Smooth muscle cell (in vitro differentiated cells): ENCODE results near the gene ZNF578. TPM values are rescaled to one million over a fixed set of nuclear protein-coding genes. Genes with fewer than 3 reads are reported as not detected.

Source experiments
- DNase-seq: peaks from one replicate; lab custom pipeline; 2025; ENCODE audit not compliant: unreplicated experiment; lab: John Stamatoyannopoulos, UW
- H2AFZ ChIP-seq: fragments of 200-600 bp; sonication (generic); 2 replicates; pipeline ENCODE4 v1.6.0; 2016; ENCODE audit warnings: antibody characterized with exemption, low read depth, mild to moderate bottlenecking
- H3F3A ChIP-seq: fragments of 200-600 bp; sonication (generic); 2 replicates; pipeline ENCODE4 v1.6.0; 2017; ENCODE audit warnings: antibody characterized with exemption, low read depth
- H3K27ac ChIP-seq: fragments of 200-600 bp; sonication (generic); 2 replicates; pipeline ENCODE4 v1.5.1; 2016; ENCODE audit warnings: low read depth, mild to moderate bottlenecking
- H3K27me3 ChIP-seq: fragments of 200-600 bp; sonication (generic); 2 replicates; pipeline ENCODE4 v1.6.1; 2016; ENCODE audit warnings: low read depth, mild to moderate bottlenecking
- H3K36me3 ChIP-seq: fragments of 200-600 bp; sonication (generic); 2 replicates; pipeline ENCODE4 v1.5.1; 2016; ENCODE audit warnings: low read depth
- H3K4me1 ChIP-seq: fragments of 200-600 bp; sonication (generic); 2 replicates; pipeline ENCODE4 v1.5.1; 2016; ENCODE audit warnings: low read depth
- H3K4me2 ChIP-seq: fragments of 200-600 bp; sonication (generic); 2 replicates; pipeline ENCODE4 v1.6.0; 2016; ENCODE audit warnings: mild to moderate bottlenecking
- H3K4me3 ChIP-seq: fragments of 200-600 bp; sonication (generic); 2 replicates; pipeline ENCODE4 v1.5.1; 2016; ENCODE audit warnings: mild to moderate bottlenecking
- H3K79me2 ChIP-seq: fragments of 200-600 bp; sonication (generic); 2 replicates; pipeline ENCODE4 v1.6.0; 2016; ENCODE audit warnings: low read depth, mild to moderate bottlenecking
- H3K9ac ChIP-seq: fragments of 200-600 bp; sonication (generic); 2 replicates; pipeline ENCODE4 v1.6.0; 2016; ENCODE audit warnings: low read depth
- H3K9me3 ChIP-seq: fragments of 200-600 bp; sonication (generic); replicated peaks from 2 replicates; pipeline ENCODE4 v1.5.1; 2016; ENCODE audit warnings: low read depth
- H4K20me1 ChIP-seq: fragments of 200-600 bp; sonication (generic); 2 replicates; pipeline ENCODE4 v1.6.0; 2016; ENCODE audit warnings: low read depth
- CTCF ChIP-seq: fragments of 200-600 bp; sonication (generic); IDR thresholded peaks from 2 replicates; pipeline ENCODE4 v1.5.1; 2017; ENCODE audit warnings: borderline replicate concordance, mild to moderate bottlenecking, antibody characterized with exemption; ENCODE audit not compliant: insufficient read depth, poor library complexity, severe bottlenecking
- WGBS: methylation state at CpG from one replicate; pipeline ENCODE4 v1.1.7; 2016; ENCODE audit warnings: low lambda C conversion rate; 5-methylcytosine and 5-hydroxymethylcytosine counted together
- polyA plus RNA-seq: library from polyadenylated mRNA; unstranded; fragments of >200 nt; fragmentation: Nextera tagmentation; extraction: Ambion mirVana; gene quantifications from 2 replicates; pipeline ENCODE4 v1.2.1, GENCODE V29; 2016
- total RNA-seq: library from RNA; depleted of rRNA; stranded (reverse); fragments of >200 nt; gene quantifications from 2 replicates; pipeline ENCODE4 v1.2.3, GENCODE V29; 2014

The ZNF578 gene
- total and polyA plus RNA-seq, 2 experiments from 2014 or later, result 0.99 TPM; not detected in 1

GRCh38 chr19:52442179-52442578, 11.2 kb upstream of the ZNF578 start:
- DNase-seq, result no peak

GRCh38 chr19:52444506-52444905, 8.8 kb upstream of the ZNF578 start:
- H3F3A ChIP-seq, result no peaks in the 10 kb centered on the region
- DNase-seq, result no peak
- H3K9ac ChIP-seq, result no peak overlapping the region
- WGBS, result 50% methylated on average over 2 of the region's 2 CpGs
- H3K79me2 ChIP-seq, result no peaks in the 10 kb centered on the region
- no peak overlapping the region for H3K4me2 ChIP-seq
- peaks cover 8% of the 10 kb centered on the region for H3K9me3 ChIP-seq
- no peak overlapping the region for H3K4me3 ChIP-seq
- no peak for TF ChIP-seq CTCF
- no peaks in the 10 kb centered on the region for H3K4me1 ChIP-seq
- no peak overlapping the region for H3K27ac ChIP-seq
- no peaks in the 10 kb centered on the region for H4K20me1 ChIP-seq
- H3K36me3 ChIP-seq, result no peaks in the 10 kb centered on the region
- no peaks in the 10 kb centered on the region for H3K27me3 ChIP-seq
- H2AFZ ChIP-seq, result no peak overlapping the region

More at GRCh38 chr19:52442179-52442578, 11.2 kb upstream of the ZNF578 start:
- H3K4me1 ChIP-seq, result no peaks in the 10 kb centered on the region
- no peak overlapping the region for H3K4me2 ChIP-seq
- H3K27me3 ChIP-seq, result no peaks in the 10 kb centered on the region
- no peak overlapping the region for H3K9ac ChIP-seq
- H3F3A ChIP-seq, result no peaks in the 10 kb centered on the region
- peaks cover 5% of the 10 kb centered on the region for H3K36me3 ChIP-seq
- no peak overlapping the region for H2AFZ ChIP-seq
- TF ChIP-seq CTCF, result no peak
- H3K4me3 ChIP-seq, result no peak overlapping the region
- no peak overlapping the region for H3K27ac ChIP-seq
- no peaks in the 10 kb centered on the region for H4K20me1 ChIP-seq
- peaks cover 10% of the 10 kb centered on the region for H3K9me3 ChIP-seq
- H3K79me2 ChIP-seq, result no peaks in the 10 kb centered on the region
- 72% methylated on average over 3 of the region's 3 CpGs for WGBS

GRCh38 chr19:52451241-52451640, 2.1 kb upstream of the ZNF578 start:
- no peak overlapping the region for H3K9ac ChIP-seq
- H3K4me1 ChIP-seq, result no peaks in the 10 kb centered on the region
- no peak overlapping the region for H3K27ac ChIP-seq
- no peaks in the 10 kb centered on the region for H3K27me3 ChIP-seq
- DNase-seq, result no peak
- H2AFZ ChIP-seq, result no peak overlapping the region
- H3F3A ChIP-seq, result no peaks in the 10 kb centered on the region
- TF ChIP-seq CTCF, result no peak
- no peaks in the 10 kb centered on the region for H3K79me2 ChIP-seq
- 96% methylated on average over 27 of the region's 41 CpGs for WGBS
- no peaks in the 10 kb centered on the region for H4K20me1 ChIP-seq
- H3K36me3 ChIP-seq, result no peaks in the 10 kb centered on the region
- H3K9me3 ChIP-seq, result peaks cover 3% of the 10 kb centered on the region
- no peak overlapping the region for H3K4me3 ChIP-seq
- H3K4me2 ChIP-seq, result no peak overlapping the region

GRCh38 chr19:52464798-52465470, 11.6 kb downstream of the ZNF578 start:
- Histone ChIP-seq H3K27ac (no peak overlapping the region), H3K4me2 (no peak overlapping the region), H3K4me3 (no peak overlapping the region), H3F3A (no peaks in the 10 kb centered on the region), H3K4me1 (no peaks in the 10 kb centered on the region), H4K20me1 (no peaks in the 10 kb centered on the region), H3K9ac (no peak overlapping the region), H3K79me2 (no peaks in the 10 kb centered on the region), H3K36me3 (no peaks in the 10 kb centered on the region), H2AFZ (no peak overlapping the region), H3K27me3 (no peaks in the 10 kb centered on the region), H3K9me3 (peaks cover 10% of the 10 kb centered on the region)
- TF ChIP-seq CTCF, result peak; percentile 18
- WGBS, result 52% methylated on average over 14 of the region's 14 CpGs
- no peak for DNase-seq
